GM12892 (cell line): ENCODE measurements around the gene BLTP3A.
"Not testable (repeated sequence)": the region's sequence is repeated elsewhere in the genome, so short reads cannot be mapped to it uniquely, and the experiment has no call there.

Experiments used
- DNase-seq: peaks from one replicate; pipeline ENCODE4 v3.0.0; 2011; ENCODE audit not compliant: insufficient read length
- FAIRE-seq: peaks from 2 replicates; lab custom pipeline; 2011; peaks lifted over from hg19 to GRCh38; lab: Jason Lieb, UNC
- POLR2A ChIP-seq: IDR thresholded peaks from 2 replicates; pipeline ENCODE4 v1.6.1; 2011; ENCODE audit warnings: low read depth, low read length, control low read depth
- POLR2AphosphoS5 ChIP-seq: IDR thresholded peaks from 2 replicates; pipeline ENCODE4 v1.6.1; 2011; ENCODE audit warnings: low read depth, low read length, control low read depth
- TAF1 ChIP-seq: IDR thresholded peaks from 2 replicates; pipeline ENCODE4 v1.6.1; 2011; ENCODE audit warnings: low read depth, mild to moderate bottlenecking, control low read depth, low read length, borderline replicate concordance

Gene BLTP3A

GRCh38 chr6:34768148-34768547, 23.7 kb upstream of the BLTP3A start:
- no peak for TF ChIP-seq POLR2A
- no peak for TF ChIP-seq POLR2AphosphoS5
- TF ChIP-seq TAF1: no peak
- no peak for FAIRE-seq
- DNase-seq: no peak

GRCh38 chr6:34771727-34772126, 20.2 kb upstream of the BLTP3A start:
- TF ChIP-seq TAF1: no peak
- TF ChIP-seq POLR2A: no peak
- TF ChIP-seq POLR2AphosphoS5: no peak
- FAIRE-seq (no peak), DNase-seq (no peak)

- FAIRE-seq: no peak
- no peak for DNase-seq
- TF ChIP-seq TAF1: no peak
- no peak for TF ChIP-seq POLR2A
- no peak for TF ChIP-seq POLR2AphosphoS5
Measured at GRCh38 chr6:34772940-34773339, 18.9 kb upstream of the BLTP3A start.

GRCh38 chr6:34773916-34774315, 18.0 kb upstream of the BLTP3A start:
- TF ChIP-seq POLR2A (no peak), POLR2AphosphoS5 (no peak), TAF1 (no peak)
- DNase-seq (no peak), FAIRE-seq (no peak)

- TF ChIP-seq POLR2A (no peak), POLR2AphosphoS5 (no peak), TAF1 (no peak)
- FAIRE-seq (no peak), DNase-seq (no peak)
Measured at GRCh38 chr6:34774967-34775366, 16.9 kb upstream of the BLTP3A start.

- not testable (repeated sequence) for FAIRE-seq, DNase-seq
Measured at GRCh38 chr6:34785375-34785774, 6.5 kb upstream of the BLTP3A start.

GRCh38 chr6:34787152-34787551, 4.7 kb upstream of the BLTP3A start:
- not testable (repeated sequence) for FAIRE-seq, DNase-seq

- TF ChIP-seq POLR2A (no peak), POLR2AphosphoS5 (no peak), TAF1 (no peak)
- FAIRE-seq (no peak), DNase-seq (no peak)
Measured at GRCh38 chr6:34788111-34788510, 3.8 kb upstream of the BLTP3A start.

- DNase-seq: peak; percentile 33
- FAIRE-seq: peak; percentile 50
- no peak for TF ChIP-seq POLR2AphosphoS5
- TF ChIP-seq POLR2A: no peak
- TF ChIP-seq TAF1: no peak
Measured at GRCh38 chr6:34791164-34791700, 651 bp upstream of the BLTP3A start.

GRCh38 chr6:34792605-34793500, 970 bp downstream of the BLTP3A start:
- TF ChIP-seq POLR2AphosphoS5 (no peak), POLR2A (no peak), TAF1 (no peak)
- FAIRE-seq (no peak), DNase-seq (peak; percentile 22)

GRCh38 chr6:34793877-34794276, 2.0 kb downstream of the BLTP3A start:
- FAIRE-seq (no peak), DNase-seq (no peak)
- TF ChIP-seq POLR2AphosphoS5 (no peak), POLR2A (no peak), TAF1 (no peak)

GRCh38 chr6:34795836-34796425, 4.0 kb downstream of the BLTP3A start:
- DNase-seq: no peak

More at GRCh38 chr6:34795836-34796425, 4.0 kb downstream of the BLTP3A start:
- no peak for FAIRE-seq
- no peak for TF ChIP-seq POLR2AphosphoS5
- TF ChIP-seq TAF1: no peak
- no peak for TF ChIP-seq POLR2A
